Heart right ventricle (tissue), 16 donors: ENCODE measurements around the gene TNNT1. TPM values are rescaled to one million over a fixed set of nuclear protein-coding genes. Genes with fewer than 3 reads are reported as not detected.
"Not testable (repeated sequence)": the region's sequence is repeated elsewhere in the genome, so short reads cannot be mapped to it uniquely, and the experiment has no call there.

ENCODE experiments used
- ATAC-seq, 8 donors: fragments of 200-7000 bp; cut with Tn5 transposase; one replicate each; pipeline ENCODE4 v1.9.1; 2020; ENCODE audit warnings: mild to moderate bottlenecking in 8 of 8, moderate library complexity in 8 of 8, moderate number of reproducible peaks in 1 of 8
- DNase-seq, 2 donors: peaks; one replicate each; pipeline ENCODE4 v3.0.0-alpha.2; 2020
- H3K27ac ChIP-seq, 10 donors: fragments of 200-600 bp; sonication (generic) in 2 of 10; one replicate each; pipeline versions ENCODE4 v1.5.0 to v1.8.0; 2020 to 2022; ENCODE audit warnings: mild to moderate bottlenecking in 3 of 10
- H3K27me3 ChIP-seq, 7 donors: fragments of 200-600 bp; one replicate each; pipeline ENCODE4 v1.8.0; 2021 to 2022; ENCODE audit warnings: mild to moderate bottlenecking in 2 of 7
- H3K36me3 ChIP-seq, 9 donors: fragments of 200-600 bp; sonication (generic) in 1 of 9; one replicate each; pipeline versions ENCODE4 v1.5.0 to v1.8.0; 2020 to 2022; ENCODE audit warnings: mild to moderate bottlenecking in 2 of 9
- H3K4me1 ChIP-seq, 9 donors: fragments of 200-600 bp; sonication (generic) in 1 of 9; one replicate each; pipeline versions ENCODE4 v1.5.0 to v1.8.0; 2020 to 2022; ENCODE audit warnings: mild to moderate bottlenecking in 4 of 9
- H3K4me3 ChIP-seq, 10 donors: fragments of 200-600 bp; sonication (generic) in 2 of 10; one replicate each; pipeline versions ENCODE4 v1.5.0 to v1.8.0; 2020 to 2022; ENCODE audit warnings: mild to moderate bottlenecking in 7 of 10, moderate library complexity in 2 of 10
- H3K9me3 ChIP-seq, 11 donors: fragments of 200-600 bp in 10 of 11; sonication (generic) in 2 of 11; one replicate each; pipeline versions ENCODE4 v1.5.0 to v1.8.0; 2013 to 2022; ENCODE audit warnings: mild to moderate bottlenecking in 2 of 11, control low read depth in 1 of 11, moderate library complexity in 1 of 11
- CTCF ChIP-seq, 9 donors: fragments of 200-600 bp; sonication (generic) in 2 of 9; IDR thresholded peaks; one replicate each; pipeline versions ENCODE4 v1.5.0 to v1.8.0; 2021 to 2022; ENCODE audit warnings: antibody characterized with exemption in 9 of 9, mild to moderate bottlenecking in 5 of 9, moderate library complexity in 1 of 9
- WGBS, 2 donors: extraction: QIAGEN DNeasy Blood & Tissue Kit; methylation state at CpG; one replicate each; pipeline ENCODE4 v1.1.7; 2013; ENCODE audit warnings: inconsistent platforms in 1 of 2; 5-methylcytosine and 5-hydroxymethylcytosine counted together
- intact Hi-C, 10 donors: fragments of 100-400 bp; cut with DNase I; formaldehyde crosslinking; loops; one replicate each; pipeline versions ENCODE4 v1.11.1 to v1.14.2; 2022
- polyA plus RNA-seq, 2 donors: library from polyadenylated mRNA; stranded (reverse); fragments of 200-250 nt; gene quantifications; one replicate each; pipeline ENCODE4 v1.2.3, GENCODE V29; 2013
- total RNA-seq, 10 donors: library from RNA; stranded (reverse); fragmentation: NEBNext Ultra II Directional in 3 of 10; extraction: Animal tissue kit (Norgen Biotek cat#: 25700) in 3 of 10; gene quantifications; one replicate each; pipeline versions ENCODE4 v1.2.1 to v1.2.4, GENCODE V29; 2021 to 2023
- donor health status: Arrhythmogenic right ventricular cardiomyopathy.
- donor health status: ischemic (EF 13 %, LVEDD 7.1; RV severe dilation, severe dysfunction).
- donor health status: healthy with polysubstance abuse.
- donor health status: DM: no; HTN: yes; CAD: no.
- donor health status: DM: no; HTN: no; CAD: no.
- donor health status: ischemic (EF 25% LVEDD 6.9; RV normal size, moderate dysfunction).
- donor health status: ischemic (EF 25% LVEDD 5.7; RV mildly dilated, moderate dysfunction).
- donor health status: healthy.
- donor health status: DM: yes; HTN: yes; CAD: no.
- donor health status: Ischemic cardiomyopathy.
- donor health status: ischemic (EF 35%, LVEDD 5.7; RV mildly dilated, moderate dysfunction).
- donor health status: nonischemic (EF 11% LVEDD 7.7; RV severe dilation, severe dysfunction).
- donor health status: DM: yes; HTN: yes; CAD: no.
- donor health status: PGD.
- donor health status: ischemic (EF 29% LVEDD 5.4; RV normal size, mild dysfunction).
- donor health status: nonischemic (EF 23%, LVEDD 6.1; RV moderate dilation, normal function).

TNNT1 gene
- total and polyA plus RNA-seq, 12 donors, result 19.7 to 721 (median 97.1) TPM

- Histone ChIP-seq H3K4me3 (peak overlapping the region; percentile 26 to 78 (median 64)), H3K36me3 (peaks cover 0 to 56% (median 0%) of the 10 kb centered on the region in 9 donors), H3K4me1 (peaks cover 0 to 48% (median 15%) of the 10 kb centered on the region in 9 donors), H3K27ac (peak overlapping the region in 9 of 10 donors; percentile 77 to 100 (median 95)), H3K9me3 (peaks cover 0 to 7% (median 0%) of the 10 kb centered on the region in 11 donors), H3K27me3 (peaks cover 0 to 49% (median 32%) of the 10 kb centered on the region in 7 donors)
- DNase-seq, result peak; percentile 69 to 70
- intact Hi-C loops, result no loop called here
- peak in 7 of 8 donors; percentile 23 to 67 (median 48) for ATAC-seq
- TF ChIP-seq CTCF (IDR thresholded peaks at IDR 0.05), result no peak
- 2 to 4% methylated on average over 52 of the region's 52 CpGs for WGBS, 2 donors
These were observed 7.4 kb upstream of the TNNT1 start for GRCh38 chr19:55156202-55157063.

- Histone ChIP-seq H3K27me3 (peaks cover 0 to 43% (median 26%) of the 10 kb centered on the region in 7 donors), H3K4me3 (peak overlapping the region; percentile 26 to 78 (median 64)), H3K36me3 (peaks cover 0 to 56% (median 0%) of the 10 kb centered on the region in 9 donors), H3K4me1 (peaks cover 3 to 48% (median 14%) of the 10 kb centered on the region in 9 donors), H3K27ac (peak overlapping the region in 5 of 10 donors; percentile 61 to 100 (median 95))
- 7 to 10% methylated on average over 5 of the region's 5 CpGs for WGBS, 2 donors
- intact Hi-C loops, H3K9me3 ChIP-seq, ATAC-seq, DNase-seq: not testable (repeated sequence)
These were observed 6.8 kb upstream of the TNNT1 start for GRCh38 chr19:55155784-55156183.

- peaks cover 0 to 42% (median 11%) of the 10 kb centered on the region in 9 donors for H3K4me1 ChIP-seq
- intact Hi-C loops, result no loop called here
- H3K27me3 ChIP-seq, result peaks cover 0 to 41% (median 31%) of the 10 kb centered on the region in 7 donors
- ATAC-seq (no peak), DNase-seq (no peak)
- peaks cover 0 to 58% (median 0%) of the 10 kb centered on the region in 9 donors for H3K36me3 ChIP-seq
- 69 to 72% methylated on average over 12 of the region's 12 CpGs for WGBS, 2 donors
- H3K4me3 ChIP-seq, result peak overlapping the region in 8 of 10 donors; percentile 32 to 69 (median 56)
- TF ChIP-seq CTCF (IDR thresholded peaks at IDR 0.05), result no peak
- H3K9me3 ChIP-seq, result peaks cover 0 to 7% (median 0%) of the 10 kb centered on the region in 11 donors
- H3K27ac ChIP-seq, result peak overlapping the region in 4 of 10 donors; percentile 10 to 80 (median 34)
These were observed 4.8 kb upstream of the TNNT1 start for GRCh38 chr19:55153652-55154264.

DNA sequence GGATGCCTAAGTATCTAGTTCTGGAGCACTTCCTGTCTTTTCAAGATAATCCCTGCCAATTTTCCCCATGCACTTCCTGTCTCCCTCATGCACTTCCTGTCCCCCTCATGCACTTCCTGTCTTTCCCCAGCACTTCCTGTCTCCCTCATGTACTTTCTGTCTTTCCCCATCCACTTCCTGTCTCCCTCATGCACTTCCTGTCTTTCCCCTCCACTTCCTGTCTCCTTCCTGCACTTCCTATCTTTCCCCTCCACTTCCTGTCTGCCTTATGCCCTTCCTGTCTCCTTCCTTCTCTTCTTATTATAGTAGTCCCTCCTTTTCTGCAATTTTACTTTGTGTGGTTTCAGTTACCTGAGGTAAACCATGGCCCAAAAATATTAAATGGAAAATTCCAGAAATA lies 3.0 kb upstream of the TNNT1 start:
- H3K4me3 ChIP-seq, result peak overlapping the region in 5 of 10 donors; percentile 54 to 69 (median 60)
- peaks cover 0 to 54% (median 0%) of the 10 kb centered on the region in 9 donors for H3K36me3 ChIP-seq
- peaks cover 0 to 45% (median 11%) of the 10 kb centered on the region in 9 donors for H3K4me1 ChIP-seq
- no peak for TF ChIP-seq CTCF (IDR thresholded peaks at IDR 0.05)
- ATAC-seq (no peak), DNase-seq (no peak)
- peaks cover 0 to 7% (median 0%) of the 10 kb centered on the region in 11 donors for H3K9me3 ChIP-seq
- intact Hi-C loops, result no loop called here
- peaks cover 0 to 46% (median 34%) of the 10 kb centered on the region in 7 donors for H3K27me3 ChIP-seq
- H3K27ac ChIP-seq, result peak overlapping the region in 3 of 10 donors; percentile 30 to 80 (median 67)
